Activated CD8-positive, alpha-beta T cell treated with anti-CD3 and anti-CD28 coated beads for 36 hours (primary cell): ENCODE measurements around the gene KCNA3. TPM values are rescaled to one million over a fixed set of nuclear protein-coding genes. Genes with fewer than 3 reads are reported as not detected.

ENCODE experiments used
- ATAC-seq: fragments of 200-7000 bp; cut with Tn5 transposase; one replicate; pipeline ENCODE4 v1.10.0; 2021; ENCODE audit warnings: mild to moderate bottlenecking, moderate library complexity
- CTCF ChIA-PET: fragments of 350-600 bp; sonication (Branson Sonifier 250); formaldehyde crosslinking; loops from one replicate; lab custom pipeline; 2021; ENCODE audit warnings: antibody characterized with exemption; lab: Charles Lee
- POLR2A ChIA-PET: fragments of 350-600 bp; sonication (Branson Sonifier 250); formaldehyde crosslinking; loops from one replicate; lab custom pipeline; 2021; ENCODE audit warnings: antibody characterized with exemption; lab: Charles Lee
- DNase-seq: peaks from one replicate; pipeline ENCODE4 v3.0.0-alpha.2; 2020
- H3K27ac Mint-ChIP-seq: one replicate; pipeline ENCODE4 v1.8.0; 2021; ENCODE audit warnings: mild to moderate bottlenecking, mixed read lengths
- H3K27me3 Mint-ChIP-seq: one replicate; pipeline ENCODE4 v1.8.0; 2021; ENCODE audit warnings: mixed read lengths
- H3K36me3 Mint-ChIP-seq: one replicate; pipeline ENCODE4 v1.8.0; 2021; ENCODE audit warnings: low read depth, mixed read lengths
- H3K4me1 Mint-ChIP-seq: one replicate; pipeline ENCODE4 v1.8.0; 2021; ENCODE audit warnings: low read depth, mixed read lengths
- H3K4me3 Mint-ChIP-seq: one replicate; pipeline ENCODE4 v1.8.0; 2021; ENCODE audit warnings: mild to moderate bottlenecking, moderate library complexity, mixed read lengths
- H3K9me3 Mint-ChIP-seq: one replicate; pipeline ENCODE4 v1.8.0; 2021; ENCODE audit warnings: mixed read lengths
- intact Hi-C: fragments of 100-400 bp; cut with micrococcal nuclease; formaldehyde crosslinking; loops from one replicate; pipeline ENCODE4 v1.10.0; 2022
- total RNA-seq, 2 experiments: library from RNA; stranded (reverse); gene quantifications; one replicate each; pipeline ENCODE4 v1.2.3, GENCODE V29; 2021
- TF ChIP-seq, protein P1 (sequence below): fragments of 200-600 bp; IDR thresholded peaks from one replicate; pipeline ENCODE4 v1.8.0; 2022; ENCODE audit warnings: antibody characterized with exemption, mild to moderate bottlenecking

The KCNA3 gene
- total RNA-seq, 2 experiments from 2014 or later, result 15.5 to 16.2 TPM

- CTCF ChIA-PET, result no interaction called here
- no peak for DNase-seq
- Mint-ChIP-seq H3K27ac (no peak overlapping the region), H3K9me3 (no peaks in the 10 kb centered on the region), H3K36me3 (no peaks in the 10 kb centered on the region), H3K27me3 (peaks cover 2% of the 10 kb centered on the region), H3K4me3 (no peak overlapping the region), H3K4me1 (no peaks in the 10 kb centered on the region)
- intact Hi-C loops, result no loop called here
- TF ChIP-seq, protein P1, sequence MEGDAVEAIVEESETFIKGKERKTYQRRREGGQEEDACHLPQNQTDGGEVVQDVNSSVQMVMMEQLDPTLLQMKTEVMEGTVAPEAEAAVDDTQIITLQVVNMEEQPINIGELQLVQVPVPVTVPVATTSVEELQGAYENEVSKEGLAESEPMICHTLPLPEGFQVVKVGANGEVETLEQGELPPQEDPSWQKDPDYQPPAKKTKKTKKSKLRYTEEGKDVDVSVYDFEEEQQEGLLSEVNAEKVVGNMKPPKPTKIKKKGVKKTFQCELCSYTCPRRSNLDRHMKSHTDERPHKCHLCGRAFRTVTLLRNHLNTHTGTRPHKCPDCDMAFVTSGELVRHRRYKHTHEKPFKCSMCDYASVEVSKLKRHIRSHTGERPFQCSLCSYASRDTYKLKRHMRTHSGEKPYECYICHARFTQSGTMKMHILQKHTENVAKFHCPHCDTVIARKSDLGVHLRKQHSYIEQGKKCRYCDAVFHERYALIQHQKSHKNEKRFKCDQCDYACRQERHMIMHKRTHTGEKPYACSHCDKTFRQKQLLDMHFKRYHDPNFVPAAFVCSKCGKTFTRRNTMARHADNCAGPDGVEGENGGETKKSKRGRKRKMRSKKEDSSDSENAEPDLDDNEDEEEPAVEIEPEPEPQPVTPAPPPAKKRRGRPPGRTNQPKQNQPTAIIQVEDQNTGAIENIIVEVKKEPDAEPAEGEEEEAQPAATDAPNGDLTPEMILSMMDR, result no peak
- ATAC-seq, result no peak
- POLR2A ChIA-PET, result interaction anchor here (0.9 kb wide), 1 partner anchor 37 kb away, joined by 3 read pairs; no protein-coding TSS in a partner anchor
These were observed 16.1 kb upstream of the KCNA3 start for GRCh38 chr1:110690709-110691365.

- intact Hi-C loops, result no loop called here
- H3K27ac Mint-ChIP-seq, result no peak overlapping the region
- CTCF ChIA-PET, result interaction anchor here (1.2 kb wide), 1 partner anchor 229 kb away, joined by 4 read pairs; no protein-coding TSS in a partner anchor
These were observed 15.1 kb upstream of the KCNA3 start for GRCh38 chr1:110689868-110690267.

GRCh38 chr1:110688514-110688913 is 13.8 kb upstream of the KCNA3 start:
- H3K4me1 Mint-ChIP-seq, result peaks cover 8% of the 10 kb centered on the region
- no peaks in the 10 kb centered on the region for H3K9me3 Mint-ChIP-seq
- peaks cover 2% of the 10 kb centered on the region for H3K27me3 Mint-ChIP-seq
- intact Hi-C loops, result no loop called here
- H3K27ac Mint-ChIP-seq, result no peak overlapping the region
- no peak overlapping the region for H3K4me3 Mint-ChIP-seq
- H3K36me3 Mint-ChIP-seq, result no peaks in the 10 kb centered on the region
- TF ChIP-seq, protein P1, result no peak
- ATAC-seq (no peak), DNase-seq (no peak)
- ChIA-PET CTCF (interaction anchor here (1.2 to 1.9 kb wide), 4 partner anchors 69 to 228 kb away, joined by 3 to 6 read pairs (median 4); no protein-coding TSS in a partner anchor), POLR2A (interaction anchor here (0.7 to 0.9 kb wide), 2 partner anchors 13 to 343 kb away, joined by 3 to 4 read pairs; no protein-coding TSS in a partner anchor)

More at GRCh38 chr1:110689868-110690267, 15.1 kb upstream of the KCNA3 start:
- DNase-seq (no peak), ATAC-seq (no peak)
- H3K4me1 Mint-ChIP-seq, result no peaks in the 10 kb centered on the region
- no peaks in the 10 kb centered on the region for H3K9me3 Mint-ChIP-seq
- no peak overlapping the region for H3K4me3 Mint-ChIP-seq
- peaks cover 2% of the 10 kb centered on the region for H3K27me3 Mint-ChIP-seq
- no peaks in the 10 kb centered on the region for H3K36me3 Mint-ChIP-seq
- POLR2A ChIA-PET, result no interaction called here
- TF ChIP-seq, protein P1, result no peak

DNA sequence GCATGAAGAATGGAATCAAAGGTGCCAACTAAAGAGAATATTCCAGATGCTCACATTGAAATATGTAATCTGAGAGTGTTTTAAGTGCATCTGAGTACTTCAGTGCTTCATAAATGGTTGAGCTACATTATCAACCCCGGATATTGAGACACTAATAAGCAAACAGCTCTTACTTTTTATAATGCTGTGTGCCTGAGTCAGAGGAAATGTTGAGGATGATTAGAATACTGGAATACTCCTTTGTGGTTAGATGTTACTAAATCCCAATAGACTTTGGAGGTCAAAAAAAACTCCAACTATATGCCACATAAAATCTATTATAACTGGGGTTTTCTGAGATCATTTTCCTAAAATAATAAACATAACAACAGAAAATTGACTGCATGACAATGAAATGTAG is 12.5 kb upstream of the KCNA3 start:
- Mint-ChIP-seq H3K4me1 (peaks cover 8% of the 10 kb centered on the region), H3K36me3 (no peaks in the 10 kb centered on the region), H3K9me3 (no peaks in the 10 kb centered on the region), H3K27ac (no peak overlapping the region), H3K27me3 (no peaks in the 10 kb centered on the region), H3K4me3 (no peak overlapping the region)
- ATAC-seq (no peak), DNase-seq (no peak)
- CTCF ChIA-PET, result interaction anchor here (0.7 to 1.9 kb wide), 4 partner anchors 68 to 132 kb away, joined by 3 to 6 read pairs (median 4); no protein-coding TSS in a partner anchor
- POLR2A ChIA-PET, result no interaction called here
- intact Hi-C loops, result no loop called here
- TF ChIP-seq, protein P1, result no peak

GRCh38 chr1:110686188-110686587 is 11.4 kb upstream of the KCNA3 start:
- intact Hi-C loops, result no loop called here
- POLR2A ChIA-PET, result no interaction called here

More at GRCh38 chr1:110686188-110686587, 11.4 kb upstream of the KCNA3 start:
- DNase-seq (peak; percentile 4), ATAC-seq (no peak)
- Mint-ChIP-seq H3K9me3 (no peaks in the 10 kb centered on the region), H3K27ac (no peak overlapping the region), H3K27me3 (no peaks in the 10 kb centered on the region), H3K36me3 (no peaks in the 10 kb centered on the region), H3K4me3 (no peak overlapping the region), H3K4me1 (peaks cover 8% of the 10 kb centered on the region)
- CTCF ChIA-PET, result interaction anchor here (0.7 kb wide), 2 partner anchors 66 to 80 kb away, joined by 3 read pairs; no protein-coding TSS in a partner anchor
- TF ChIP-seq, protein P1, result no peak
